B cell (primary cell): ENCODE measurements around the gene ZNF335. TPM values are rescaled to one million over a fixed set of nuclear protein-coding genes. Genes with fewer than 3 reads are reported as not detected.

Experiments
- ATAC-seq: fragments of 200-7000 bp; cut with Tn5 transposase; one replicate; pipeline ENCODE4 v1.10.0; 2021; ENCODE audit warnings: low read depth, mild to moderate bottlenecking, moderate number of reproducible peaks, moderate library complexity
- CTCF ChIA-PET: fragments of 350-600 bp; sonication (Branson Sonifier 250); formaldehyde crosslinking; loops from one replicate; lab custom pipeline; 2021; ENCODE audit warnings: antibody characterized with exemption, inconsistent platforms; lab: Charles Lee
- POLR2A ChIA-PET: fragments of 350-600 bp; sonication (Branson Sonifier 250); formaldehyde crosslinking; loops from one replicate; lab custom pipeline; 2021; ENCODE audit warnings: antibody characterized with exemption; lab: Charles Lee
- DNase-seq: peaks from one replicate; pipeline ENCODE4 v3.0.0; 2013
- H2AFZ ChIP-seq: 2 replicates; pipeline ENCODE4 v1.6.1; 2012; ENCODE audit warnings: mild to moderate bottlenecking, low read depth, low read length; ENCODE audit not compliant: insufficient read depth, poor library complexity, severe bottlenecking
- H3K27ac ChIP-seq, 2 donors: 1 replicate in 1 of 2; 2 replicates in 1 of 2; pipeline ENCODE4 v1.5.1; 2012 to 2013; ENCODE audit warnings: low read length in 2 of 2, mild to moderate bottlenecking in 2 of 2, moderate library complexity in 1 of 2
- H3K27me3 ChIP-seq, 4 experiments: fragments of 200-600 bp in 1 of 4; sonication (generic) in 1 of 4; replicated peaks in 1 of 4; 1 replicate in 2 of 4; 2 replicates in 2 of 4; pipeline versions ENCODE4 v1.6.1 to v1.7.0; 2013 to 2016; ENCODE audit warnings: low read length in 3 of 4, mild to moderate bottlenecking in 2 of 4, mixed read lengths in 1 of 4, moderate library complexity in 1 of 4; ENCODE audit not compliant: insufficient read depth in 4 of 4, control insufficient read depth in 3 of 4; ENCODE audit errors: control extremely low read depth in 1 of 4
- H3K36me3 ChIP-seq, 2 experiments: replicated peaks in 1 of 2; 1 replicate in 1 of 2; 2 replicates in 1 of 2; pipeline versions ENCODE4 v1.6.1 to v1.7.1; 2013; ENCODE audit warnings: low read length in 1 of 2; ENCODE audit not compliant: insufficient read depth in 2 of 2, control insufficient read depth in 1 of 2; ENCODE audit errors: control extremely low read depth in 1 of 2, extremely low read depth in 1 of 2
- H3K4me1 ChIP-seq, 2 donors: fragments of 200-600 bp in 1 of 2; sonication (generic) in 1 of 2; 1 replicate in 1 of 2; 2 replicates in 1 of 2; pipeline versions ENCODE4 v1.5.1 to v1.6.1; 2013 to 2017; ENCODE audit warnings: low read length in 2 of 2; ENCODE audit not compliant: control insufficient read depth in 2 of 2, insufficient read depth in 2 of 2
- H3K4me2 ChIP-seq: replicated peaks from 2 replicates; pipeline ENCODE3; 2012; ENCODE audit warnings: mild to moderate bottlenecking, low read depth, low read length; ENCODE audit not compliant: poor library complexity, severe bottlenecking
- H3K4me3 ChIP-seq, 5 experiments: fragments of 200-600 bp in 1 of 5; sonication (generic) in 1 of 5; 1 replicate in 3 of 5; 2 replicates in 2 of 5; pipeline versions ENCODE4 v1.5.1 to v1.7.0; 2011 to 2016; ENCODE audit warnings: low read length in 4 of 5, mild to moderate bottlenecking in 4 of 5, low read depth in 2 of 5, control low read depth in 1 of 5, moderate library complexity in 1 of 5; ENCODE audit not compliant: insufficient read depth in 1 of 5; ENCODE audit errors: control extremely low read depth in 1 of 5, extremely low read depth in 1 of 5
- H3K79me2 ChIP-seq: fragments of 200-600 bp; sonication (generic); one replicate; pipeline ENCODE4 v1.6.0; 2016; ENCODE audit warnings: low read length; ENCODE audit not compliant: control insufficient read depth, insufficient read depth
- H3K9ac ChIP-seq: fragments of 200-600 bp; sonication (generic); 2 replicates; pipeline ENCODE4 v1.6.1; 2017; ENCODE audit warnings: mild to moderate bottlenecking, low read length, moderate library complexity
- H3K9me3 ChIP-seq, 3 donors: one replicate each; pipeline versions ENCODE4 v1.6.1 to v1.7.1; 2013; ENCODE audit warnings: low read length in 2 of 3; ENCODE audit not compliant: control insufficient read depth in 2 of 3, insufficient read depth in 1 of 3; ENCODE audit errors: control extremely low read depth in 1 of 3
- H4K20me1 ChIP-seq: 2 replicates; pipeline ENCODE4 v1.6.0; 2012; ENCODE audit warnings: mild to moderate bottlenecking, low read length; ENCODE audit not compliant: insufficient read depth, control insufficient read depth, poor library complexity, severe bottlenecking
- H3K27ac Mint-ChIP-seq: one replicate; pipeline ENCODE4 v1.8.0; 2021; ENCODE audit warnings: mixed read lengths
- H3K27me3 Mint-ChIP-seq: one replicate; pipeline ENCODE4 v1.8.0; 2021; ENCODE audit warnings: mixed read lengths
- H3K4me1 Mint-ChIP-seq: one replicate; pipeline ENCODE4 v1.8.0; 2021; ENCODE audit warnings: mixed read lengths
- H3K4me3 Mint-ChIP-seq: one replicate; pipeline ENCODE4 v1.8.0; 2021; ENCODE audit warnings: mixed read lengths
- H3K9me3 Mint-ChIP-seq: one replicate; pipeline ENCODE4 v1.8.0; 2022; ENCODE audit warnings: mixed read lengths; ENCODE audit not compliant: insufficient read depth
- EZH2 ChIP-seq: IDR thresholded peaks from 2 replicates; pipeline ENCODE4 v1.6.1; 2012; ENCODE audit warnings: borderline replicate concordance, low read depth, mild to moderate bottlenecking, moderate library complexity, low read length; ENCODE audit not compliant: insufficient read depth, poor library complexity, severe bottlenecking
- WGBS: methylation state at CpG from one replicate; pipeline ENCODE4 v1.1.5; 2013; ENCODE audit warnings: missing lambda C conversion rate; ENCODE audit not compliant: insufficient coverage; 5-methylcytosine and 5-hydroxymethylcytosine counted together
- intact Hi-C: fragments of 100-400 bp; cut with micrococcal nuclease; formaldehyde crosslinking; loops from one replicate; pipeline ENCODE4 v1.10.0; 2022
- polyA plus RNA-seq: library from polyadenylated mRNA; depleted of rRNA; stranded (reverse); fragments of >200 nt; gene quantifications from 2 replicates; pipeline ENCODE4 v1.2.3, GENCODE V29; 2012
- total RNA-seq, 2 donors: library from RNA; stranded (reverse); fragments of 120-200 nt in 1 of 2; gene quantifications; 1 replicate in 1 of 2; 2 replicates in 1 of 2; pipeline versions ENCODE4 v1.2.3 to v1.2.4, GENCODE V29; 2013 to 2022
- TF ChIP-seq, protein P1 (sequence below): fragments of 200-600 bp; IDR thresholded peaks from one replicate; pipeline ENCODE4 v1.8.0; 2022; ENCODE audit warnings: antibody characterized with exemption, mild to moderate bottlenecking

Gene ZNF335
- total and polyA plus RNA-seq, 2 donors (not counting 1 experiment from before 2014, with no cell fraction given): 62.3 to 62.7 TPM

DNA sequence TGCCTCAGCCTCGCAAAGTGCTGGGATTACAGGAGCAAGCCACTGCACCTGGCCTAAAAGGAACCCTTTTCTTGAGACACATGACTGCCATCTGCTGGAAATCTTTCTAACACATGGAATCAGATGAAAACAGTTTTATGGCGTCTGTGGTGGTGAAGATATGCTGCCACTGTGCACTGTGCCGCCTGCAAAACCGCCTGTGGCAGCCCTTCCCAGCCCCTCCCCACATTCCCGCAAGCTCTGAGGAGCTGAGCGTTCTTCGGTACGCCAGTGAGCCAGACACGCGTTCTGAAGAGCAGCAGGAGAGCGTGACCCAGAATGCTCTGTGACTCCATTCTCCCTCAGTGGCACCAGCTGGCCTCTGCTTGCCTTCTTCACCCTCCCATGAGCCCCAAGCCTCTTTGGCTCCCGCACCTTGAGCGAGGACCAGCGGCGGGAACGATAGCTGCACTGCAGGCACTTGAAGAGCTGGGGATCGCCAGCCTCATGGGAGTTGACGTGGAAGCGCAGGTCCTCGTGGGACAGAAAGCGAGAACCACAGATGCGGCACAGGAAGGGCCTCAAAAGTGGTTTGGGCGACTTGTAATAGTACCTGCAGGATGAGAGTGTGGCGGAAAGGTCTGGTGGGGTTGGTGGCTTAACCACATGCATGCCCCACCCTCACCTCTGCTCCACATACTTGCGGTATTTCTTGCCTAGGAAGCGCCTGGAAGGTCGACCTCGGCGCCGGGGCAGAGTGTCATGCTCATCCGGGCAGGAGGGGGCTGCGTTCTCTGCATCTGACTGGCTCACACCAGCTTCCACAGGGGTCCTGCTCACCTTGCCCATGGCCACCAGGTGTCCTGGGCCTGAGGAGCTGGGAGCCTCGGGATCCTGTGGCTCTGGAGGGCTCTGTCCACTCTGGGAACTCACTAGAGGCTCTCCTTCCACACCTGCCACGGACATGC lies 8.7 kb downstream of the ZNF335 start:
- DNase-seq (peak; percentile 56), ATAC-seq (peak; percentile 11)
- Histone ChIP-seq H3K79me2 (peaks cover 5% of the 10 kb centered on the region), H4K20me1 (peaks cover 18% of the 10 kb centered on the region), H3K4me1 (peaks cover 0 to 9% of the 10 kb centered on the region in 2 donors), H3K36me3 (peaks cover 0 to 87% of the 10 kb centered on the region in 2 experiments), H3K27ac (no peak overlapping the region), H3K4me2 (no peak overlapping the region), H3K9me3 (peaks cover 0 to 11% (median 0%) of the 10 kb centered on the region in 3 donors), H3K9ac (no peak overlapping the region), H2AFZ (no peak overlapping the region), H3K4me3 (no peak overlapping the region), H3K27me3 (no peaks in the 10 kb centered on the region)
- no peaks in the 10 kb centered on the region for H3K9me3 Mint-ChIP-seq
- H3K27ac Mint-ChIP-seq: peak overlapping the region; percentile 64
- intact Hi-C loops: loop anchor here (1.0 to 2.0 kb wide), 3 partner anchors 73 to 164 kb away; partner anchors contain the start of genes CTSA and NEURL2
- POLR2A ChIA-PET: interaction anchor here (2.8 kb wide), 1 partner anchor 28 kb away, joined by 12 read pairs; the partner anchor contains the start of gene PCIF1
- CTCF ChIA-PET: interaction anchor here (1.0 to 6.1 kb wide), 6 partner anchors 7 to 164 kb away, joined by 3 to 57 read pairs (median 13); no protein-coding TSS in a partner anchor
- no peak for TF ChIP-seq EZH2
- TF ChIP-seq, protein P1, sequence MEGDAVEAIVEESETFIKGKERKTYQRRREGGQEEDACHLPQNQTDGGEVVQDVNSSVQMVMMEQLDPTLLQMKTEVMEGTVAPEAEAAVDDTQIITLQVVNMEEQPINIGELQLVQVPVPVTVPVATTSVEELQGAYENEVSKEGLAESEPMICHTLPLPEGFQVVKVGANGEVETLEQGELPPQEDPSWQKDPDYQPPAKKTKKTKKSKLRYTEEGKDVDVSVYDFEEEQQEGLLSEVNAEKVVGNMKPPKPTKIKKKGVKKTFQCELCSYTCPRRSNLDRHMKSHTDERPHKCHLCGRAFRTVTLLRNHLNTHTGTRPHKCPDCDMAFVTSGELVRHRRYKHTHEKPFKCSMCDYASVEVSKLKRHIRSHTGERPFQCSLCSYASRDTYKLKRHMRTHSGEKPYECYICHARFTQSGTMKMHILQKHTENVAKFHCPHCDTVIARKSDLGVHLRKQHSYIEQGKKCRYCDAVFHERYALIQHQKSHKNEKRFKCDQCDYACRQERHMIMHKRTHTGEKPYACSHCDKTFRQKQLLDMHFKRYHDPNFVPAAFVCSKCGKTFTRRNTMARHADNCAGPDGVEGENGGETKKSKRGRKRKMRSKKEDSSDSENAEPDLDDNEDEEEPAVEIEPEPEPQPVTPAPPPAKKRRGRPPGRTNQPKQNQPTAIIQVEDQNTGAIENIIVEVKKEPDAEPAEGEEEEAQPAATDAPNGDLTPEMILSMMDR: no peak
- no peaks in the 10 kb centered on the region for H3K27me3 Mint-ChIP-seq
- no peak overlapping the region for H3K4me3 Mint-ChIP-seq
- WGBS: 67% methylated on average over 30 of the region's 34 CpGs
- peaks cover 10% of the 10 kb centered on the region for H3K4me1 Mint-ChIP-seq
